Liver (tissue), 9 donors: ENCODE measurements around the gene FIBP. TPM values are rescaled to one million over a fixed set of nuclear protein-coding genes. Genes with fewer than 3 reads are reported as not detected.

Source experiments
- DNase-seq: peaks from one replicate; pipeline ENCODE4 v3.0.0-alpha.2; 2017; ENCODE audit warnings: low spot score
- H3K27ac ChIP-seq, 2 donors: one replicate each; pipeline ENCODE4 v1.7.0; 2013; ENCODE audit warnings: inconsistent platforms in 2 of 2, low read length in 2 of 2, control low read depth in 1 of 2, low read depth in 1 of 2, mild to moderate bottlenecking in 1 of 2
- H3K27me3 ChIP-seq, 4 donors: one replicate each; pipeline versions ENCODE4 v1.6.1 to v1.7.0; 2013; ENCODE audit warnings: low read length in 3 of 4, inconsistent platforms in 1 of 4, mild to moderate bottlenecking in 1 of 4, moderate library complexity in 1 of 4; ENCODE audit not compliant: control insufficient read depth in 4 of 4, insufficient read depth in 4 of 4
- H3K36me3 ChIP-seq, 4 donors: one replicate each; pipeline versions ENCODE4 v1.6.1 to v1.7.0; 2013; ENCODE audit warnings: low read length in 3 of 4, mild to moderate bottlenecking in 3 of 4, low read depth in 1 of 4, moderate library complexity in 1 of 4; ENCODE audit not compliant: control insufficient read depth in 4 of 4, insufficient read depth in 3 of 4
- H3K4me1 ChIP-seq, 4 donors: one replicate each; pipeline versions ENCODE4 v1.6.1 to v1.7.0; 2013; ENCODE audit warnings: low read length in 3 of 4, mild to moderate bottlenecking in 3 of 4, moderate library complexity in 1 of 4; ENCODE audit not compliant: control insufficient read depth in 4 of 4, insufficient read depth in 4 of 4
- H3K4me3 ChIP-seq, 3 donors: one replicate each; pipeline versions ENCODE4 v1.6.1 to v1.7.0; 2013; ENCODE audit warnings: low read length in 3 of 3, control low read depth in 1 of 3, low read depth in 1 of 3, mild to moderate bottlenecking in 1 of 3
- H3K9ac ChIP-seq, 2 donors: one replicate each; pipeline ENCODE4 v1.7.0; 2013; ENCODE audit warnings: low read length in 2 of 2, mild to moderate bottlenecking in 2 of 2, moderate library complexity in 2 of 2, control low read depth in 1 of 2, low read depth in 1 of 2
- H3K9me3 ChIP-seq, 4 donors: one replicate each; pipeline versions ENCODE4 v1.6.1 to v1.7.0; 2013; ENCODE audit warnings: low read length in 3 of 4; ENCODE audit not compliant: control insufficient read depth in 4 of 4
- ATF3 ChIP-seq: IDR thresholded peaks from 2 replicates; pipeline ENCODE4 v1.6.1; 2016; ENCODE audit warnings: antibody characterized with exemption
- EGR1 ChIP-seq, 2 donors: IDR thresholded peaks; 2 replicates each; pipeline ENCODE4 v1.6.1; 2016 to 2018; ENCODE audit warnings: antibody characterized with exemption in 2 of 2, low read depth in 2 of 2
- FOXA1 ChIP-seq: IDR thresholded peaks from 2 replicates; pipeline ENCODE4 v1.6.1; 2016; ENCODE audit warnings: antibody characterized with exemption
- FOXA2 ChIP-seq: IDR thresholded peaks from 2 replicates; pipeline ENCODE4 v1.6.1; 2016; ENCODE audit warnings: antibody characterized with exemption
- GABPA ChIP-seq, 2 donors: IDR thresholded peaks in 1 of 2; conservative IDR thresholded peaks in 1 of 2; 2 replicates each; pipeline ENCODE4 v1.6.1; 2016; ENCODE audit warnings: antibody characterized with exemption in 2 of 2, mild to moderate bottlenecking in 1 of 2, moderate library complexity in 1 of 2
- HNF4A ChIP-seq, 2 donors: conservative IDR thresholded peaks; 2 replicates each; pipeline ENCODE4 v1.6.1; 2016; ENCODE audit warnings: antibody characterized with exemption in 2 of 2, mild to moderate bottlenecking in 2 of 2
- HNF4G ChIP-seq: IDR thresholded peaks from 2 replicates; pipeline ENCODE4 v1.6.1; 2016; ENCODE audit warnings: antibody characterized with exemption
- JUND ChIP-seq, 2 donors: IDR thresholded peaks; 2 replicates each; pipeline ENCODE4 v1.6.1; 2016; ENCODE audit warnings: antibody characterized with exemption in 2 of 2
- NR2F2 ChIP-seq: IDR thresholded peaks from 2 replicates; pipeline ENCODE4 v1.6.1; 2016; ENCODE audit warnings: antibody characterized with exemption
- RAD21 ChIP-seq, 2 donors: IDR thresholded peaks; 2 replicates each; pipeline ENCODE4 v1.6.1; 2016; ENCODE audit warnings: antibody characterized with exemption in 2 of 2, mild to moderate bottlenecking in 2 of 2
- RXRA ChIP-seq, 2 donors: IDR thresholded peaks; 2 replicates each; pipeline ENCODE4 v1.6.1; 2017 to 2018; ENCODE audit warnings: antibody characterized with exemption in 2 of 2, mild to moderate bottlenecking in 1 of 2
- YY1 ChIP-seq: IDR thresholded peaks from 2 replicates; pipeline ENCODE4 v1.6.1; 2016; ENCODE audit warnings: antibody characterized with exemption, mild to moderate bottlenecking
- WGBS: extraction: QIAGEN DNeasy Blood & Tissue Kit; methylation state at CpG from one replicate; pipeline ENCODE4 v1.1.7; 2013; 5-methylcytosine and 5-hydroxymethylcytosine counted together
- polyA plus RNA-seq, 2 donors: library from polyadenylated mRNA; stranded (reverse) in 1 of 2; unstranded in 1 of 2; fragments of 200-250 nt in 1 of 2; fragments of >200 nt in 1 of 2; fragmentation: Nextera tagmentation in 1 of 2; extraction: Ambion mirVana in 1 of 2; gene quantifications; one replicate each; pipeline versions ENCODE4 v1.2.1 to v1.2.3, GENCODE V29; 2013 to 2015
- total RNA-seq, 2 donors: library from RNA; depleted of rRNA; stranded (reverse); fragments of >200 nt; gene quantifications; one replicate each; pipeline ENCODE4 v1.2.3, GENCODE V29; 2014
- TF ChIP-seq, protein P1 (sequence below): IDR thresholded peaks from 2 replicates; pipeline ENCODE4 v1.6.1; 2016; ENCODE audit warnings: antibody characterized with exemption
- TF ChIP-seq, protein P2 (sequence below): fragments of 150-350 bp; IDR thresholded peaks from 2 replicates; pipeline ENCODE4 v1.5.1; 2017; ENCODE audit warnings: improper control_type of control experiment, low read depth, low read length; ENCODE audit not compliant: missing input control
- TF ChIP-seq, protein P3 (sequence below): IDR thresholded peaks from 2 replicates; pipeline ENCODE4 v1.6.1; 2016; ENCODE audit warnings: antibody characterized with exemption, mild to moderate bottlenecking
- donor health status: healthy.
- donor health status: healthy.
- donor health status: healthy.
- donor health status: healthy.
- donor health status: healthy.

The FIBP gene
- total and polyA plus RNA-seq, 4 donors = 23.7 to 45.4 (median 29.1) TPM

GRCh38 chr11:65903068-65903481, 14.8 kb upstream of the FIBP start:
- Histone ChIP-seq H3K9me3 (no peaks in the 10 kb centered on the region), H3K9ac (no peak overlapping the region), H3K27me3 (no peaks in the 10 kb centered on the region), H3K4me3 (no peak overlapping the region), H3K36me3 (peaks cover 0 to 1% (median 0%) of the 10 kb centered on the region in 4 donors), H3K4me1 (peaks cover 0 to 16% (median 10%) of the 10 kb centered on the region in 4 donors), H3K27ac (no peak overlapping the region)
- DNase-seq = no peak
- 30% methylated on average over 5 of the region's 5 CpGs for WGBS
- TF ChIP-seq RXRA (IDR thresholded peaks at IDR 0.05) (no peak), ATF3 (no peak), HNF4A (conservative IDR thresholded peaks at IDR 0.05) (no peak), RAD21 (IDR thresholded peaks at IDR 0.05) (no peak), HNF4G (no peak)
- TF ChIP-seq, protein P1, sequence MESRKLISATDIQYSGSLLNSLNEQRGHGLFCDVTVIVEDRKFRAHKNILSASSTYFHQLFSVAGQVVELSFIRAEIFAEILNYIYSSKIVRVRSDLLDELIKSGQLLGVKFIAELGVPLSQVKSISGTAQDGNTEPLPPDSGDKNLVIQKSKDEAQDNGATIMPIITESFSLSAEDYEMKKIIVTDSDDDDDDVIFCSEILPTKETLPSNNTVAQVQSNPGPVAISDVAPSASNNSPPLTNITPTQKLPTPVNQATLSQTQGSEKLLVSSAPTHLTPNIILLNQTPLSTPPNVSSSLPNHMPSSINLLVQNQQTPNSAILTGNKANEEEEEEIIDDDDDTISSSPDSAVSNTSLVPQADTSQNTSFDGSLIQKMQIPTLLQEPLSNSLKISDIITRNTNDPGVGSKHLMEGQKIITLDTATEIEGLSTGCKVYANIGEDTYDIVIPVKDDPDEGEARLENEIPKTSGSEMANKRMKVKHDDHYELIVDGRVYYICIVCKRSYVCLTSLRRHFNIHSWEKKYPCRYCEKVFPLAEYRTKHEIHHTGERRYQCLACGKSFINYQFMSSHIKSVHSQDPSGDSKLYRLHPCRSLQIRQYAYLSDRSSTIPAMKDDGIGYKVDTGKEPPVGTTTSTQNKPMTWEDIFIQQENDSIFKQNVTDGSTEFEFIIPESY = no peak
- TF ChIP-seq, protein P2, sequence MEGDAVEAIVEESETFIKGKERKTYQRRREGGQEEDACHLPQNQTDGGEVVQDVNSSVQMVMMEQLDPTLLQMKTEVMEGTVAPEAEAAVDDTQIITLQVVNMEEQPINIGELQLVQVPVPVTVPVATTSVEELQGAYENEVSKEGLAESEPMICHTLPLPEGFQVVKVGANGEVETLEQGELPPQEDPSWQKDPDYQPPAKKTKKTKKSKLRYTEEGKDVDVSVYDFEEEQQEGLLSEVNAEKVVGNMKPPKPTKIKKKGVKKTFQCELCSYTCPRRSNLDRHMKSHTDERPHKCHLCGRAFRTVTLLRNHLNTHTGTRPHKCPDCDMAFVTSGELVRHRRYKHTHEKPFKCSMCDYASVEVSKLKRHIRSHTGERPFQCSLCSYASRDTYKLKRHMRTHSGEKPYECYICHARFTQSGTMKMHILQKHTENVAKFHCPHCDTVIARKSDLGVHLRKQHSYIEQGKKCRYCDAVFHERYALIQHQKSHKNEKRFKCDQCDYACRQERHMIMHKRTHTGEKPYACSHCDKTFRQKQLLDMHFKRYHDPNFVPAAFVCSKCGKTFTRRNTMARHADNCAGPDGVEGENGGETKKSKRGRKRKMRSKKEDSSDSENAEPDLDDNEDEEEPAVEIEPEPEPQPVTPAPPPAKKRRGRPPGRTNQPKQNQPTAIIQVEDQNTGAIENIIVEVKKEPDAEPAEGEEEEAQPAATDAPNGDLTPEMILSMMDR = no peak
- TF ChIP-seq, protein P3, sequence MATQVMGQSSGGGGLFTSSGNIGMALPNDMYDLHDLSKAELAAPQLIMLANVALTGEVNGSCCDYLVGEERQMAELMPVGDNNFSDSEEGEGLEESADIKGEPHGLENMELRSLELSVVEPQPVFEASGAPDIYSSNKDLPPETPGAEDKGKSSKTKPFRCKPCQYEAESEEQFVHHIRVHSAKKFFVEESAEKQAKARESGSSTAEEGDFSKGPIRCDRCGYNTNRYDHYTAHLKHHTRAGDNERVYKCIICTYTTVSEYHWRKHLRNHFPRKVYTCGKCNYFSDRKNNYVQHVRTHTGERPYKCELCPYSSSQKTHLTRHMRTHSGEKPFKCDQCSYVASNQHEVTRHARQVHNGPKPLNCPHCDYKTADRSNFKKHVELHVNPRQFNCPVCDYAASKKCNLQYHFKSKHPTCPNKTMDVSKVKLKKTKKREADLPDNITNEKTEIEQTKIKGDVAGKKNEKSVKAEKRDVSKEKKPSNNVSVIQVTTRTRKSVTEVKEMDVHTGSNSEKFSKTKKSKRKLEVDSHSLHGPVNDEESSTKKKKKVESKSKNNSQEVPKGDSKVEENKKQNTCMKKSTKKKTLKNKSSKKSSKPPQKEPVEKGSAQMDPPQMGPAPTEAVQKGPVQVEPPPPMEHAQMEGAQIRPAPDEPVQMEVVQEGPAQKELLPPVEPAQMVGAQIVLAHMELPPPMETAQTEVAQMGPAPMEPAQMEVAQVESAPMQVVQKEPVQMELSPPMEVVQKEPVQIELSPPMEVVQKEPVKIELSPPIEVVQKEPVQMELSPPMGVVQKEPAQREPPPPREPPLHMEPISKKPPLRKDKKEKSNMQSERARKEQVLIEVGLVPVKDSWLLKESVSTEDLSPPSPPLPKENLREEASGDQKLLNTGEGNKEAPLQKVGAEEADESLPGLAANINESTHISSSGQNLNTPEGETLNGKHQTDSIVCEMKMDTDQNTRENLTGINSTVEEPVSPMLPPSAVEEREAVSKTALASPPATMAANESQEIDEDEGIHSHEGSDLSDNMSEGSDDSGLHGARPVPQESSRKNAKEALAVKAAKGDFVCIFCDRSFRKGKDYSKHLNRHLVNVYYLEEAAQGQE = no peak

- no peak for DNase-seq
- Histone ChIP-seq H3K4me1 (peaks cover 0 to 16% (median 10%) of the 10 kb centered on the region in 4 donors), H3K9ac (no peak overlapping the region), H3K27me3 (no peaks in the 10 kb centered on the region), H3K4me3 (no peak overlapping the region), H3K27ac (no peak overlapping the region), H3K9me3 (no peaks in the 10 kb centered on the region), H3K36me3 (peaks cover 0 to 1% (median 0%) of the 10 kb centered on the region in 4 donors)
- WGBS = 74% methylated on average over 11 of the region's 11 CpGs
- TF ChIP-seq GABPA (IDR thresholded peaks at IDR 0.05 in 1 of 2, conservative IDR thresholded peaks at IDR 0.05 in 1 of 2) = no peak
- no peak for TF ChIP-seq HNF4A (conservative IDR thresholded peaks at IDR 0.05)
- no peak for TF ChIP-seq NR2F2
- no peak for TF ChIP-seq EGR1 (IDR thresholded peaks at IDR 0.05; ENCODE audit: low read depth in 2 of 2)
- no peak for TF ChIP-seq YY1
- no peak for TF ChIP-seq HNF4G
- no peak for TF ChIP-seq FOXA2
- TF ChIP-seq FOXA1 = no peak
- no peak for TF ChIP-seq RAD21 (IDR thresholded peaks at IDR 0.05)
- no peak for TF ChIP-seq JUND (IDR thresholded peaks at IDR 0.05)
Measured at GRCh38 chr11:65900899-65901180, 12.6 kb upstream of the FIBP start.
